NCI-H748 (cell line): ENCODE data around the gene RCHY1.
A peak's percentile ranks its signal among the peaks of the same experiment; 100 is the strongest.
"Not testable (repeated sequence)": the region's sequence is repeated elsewhere in the genome, so short reads cannot be mapped to it uniquely, and the experiment has no call there.

Source experiments
- DNase-seq: peaks from one replicate; lab custom pipeline; 2025; ENCODE audit not compliant: unreplicated experiment; lab: John Stamatoyannopoulos, UW

RCHY1 gene

GRCh38 chr4:75514131-75514948 lies at the start of gene RCHY1, which contains the start of gene THAP6:
Gene RCHY1, minus strand, starts transcription at chr4:75514403. Its CDS starts 117 bp downstream, at chr4:75514286.
Gene THAP6, plus strand, starts transcription at chr4:75514473. Its CDS starts 980 bp downstream, at chr4:75515453.
- DNase-seq, result peak; percentile 97

- DNase-seq, result no peak
These were observed 47.6 kb upstream of the RCHY1 start for GRCh38 chr4:75561789-75562188.

- no peak for DNase-seq
These were observed 43.5 kb upstream of the RCHY1 start for GRCh38 chr4:75557696-75558095.

DNA sequence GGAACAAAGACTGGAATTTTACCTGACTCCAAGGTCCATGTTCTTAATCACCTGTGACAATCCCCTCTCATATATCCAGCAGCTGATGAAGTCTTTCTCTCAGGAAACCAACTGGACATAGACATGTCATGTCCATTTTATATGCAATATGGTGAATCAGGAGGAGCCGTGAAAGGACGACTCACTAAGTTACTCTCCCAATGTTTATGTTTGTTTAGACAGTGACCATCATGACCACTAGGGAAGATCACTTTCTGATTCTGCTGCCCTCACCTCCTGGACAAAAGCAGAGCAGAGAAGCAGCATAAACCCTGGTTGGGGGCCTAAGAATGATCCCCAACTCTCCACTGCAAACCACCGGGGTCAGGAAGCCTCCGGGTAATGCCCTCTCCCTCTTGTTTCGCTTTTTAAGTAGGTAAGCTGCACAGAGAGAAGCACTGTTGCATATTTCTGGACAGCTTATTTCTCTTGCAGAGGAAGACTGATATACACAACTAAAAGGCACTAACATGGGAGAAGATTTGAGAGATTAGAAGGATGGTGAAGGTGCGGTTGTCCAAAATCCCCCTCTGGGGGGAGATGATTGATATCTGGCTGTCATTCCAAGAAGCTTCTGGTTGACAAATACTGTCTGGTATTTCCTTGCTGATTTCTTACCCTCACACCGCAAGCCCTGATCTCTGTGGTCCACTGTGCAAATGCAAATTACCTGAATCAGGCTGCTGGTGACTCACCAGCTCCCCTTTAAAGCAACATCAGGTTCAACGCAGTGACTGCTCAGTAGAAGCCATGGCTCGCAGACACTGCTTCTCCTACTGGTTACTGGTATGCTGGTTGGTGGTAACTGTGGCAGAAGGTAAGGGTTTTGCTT lies 41.3 kb upstream of the RCHY1 start, which contains the start of gene ODAPH:
TSS of gene ODAPH (plus strand) at position 773 of the 871 bp plus-strand sequence. CDS start at position 790, 17 bp downstream.
- DNase-seq, result no peak

GRCh38 chr4:75552452-75552851 lies 38.2 kb upstream of the RCHY1 start:
- no peak for DNase-seq

DNA sequence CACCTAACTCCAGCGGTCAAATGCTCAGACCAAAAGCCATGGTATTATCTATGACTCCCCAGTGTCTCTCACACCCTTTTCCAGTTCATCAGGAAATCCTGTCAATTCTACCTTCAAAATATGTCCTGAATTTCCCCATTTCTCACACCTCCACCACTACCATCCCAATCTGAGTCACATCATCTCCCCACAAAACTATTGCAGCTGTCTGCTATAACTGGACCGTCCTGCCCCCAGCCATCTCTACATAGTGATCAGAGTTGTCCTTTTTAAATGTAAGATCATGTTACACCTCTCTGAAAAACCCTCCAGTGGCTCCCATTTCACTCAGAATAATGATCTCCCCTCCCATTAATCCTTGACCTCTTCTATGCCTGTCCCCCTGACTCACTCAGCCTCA lies 34.8 kb upstream of the RCHY1 start:
- no peak for DNase-seq

- DNase-seq, result peak; percentile 14
These were observed 33.6 kb upstream of the RCHY1 start for GRCh38 chr4:75547647-75548387.

DNA sequence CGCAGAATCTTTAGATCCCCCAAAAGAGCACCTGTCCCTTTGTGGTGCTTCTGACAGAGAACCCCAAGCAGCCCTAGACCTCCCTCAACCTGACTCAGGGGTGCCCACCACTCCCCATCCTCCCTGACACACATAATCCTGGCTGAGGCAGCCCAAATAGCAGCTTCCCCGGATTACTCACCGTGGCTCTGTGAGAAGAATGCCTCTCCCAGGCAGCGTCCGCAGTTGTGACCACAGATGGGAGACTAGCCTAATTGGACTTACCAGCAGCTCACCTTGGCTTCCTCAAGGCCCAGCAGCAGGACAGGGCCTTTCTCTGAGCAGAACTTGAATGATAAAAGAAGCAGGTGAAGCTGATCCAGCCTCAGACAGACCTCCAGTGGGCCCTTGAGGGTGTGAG lies 31.3 kb upstream of the RCHY1 start:
- no peak for DNase-seq

- no peak for DNase-seq
These were observed 30.7 kb upstream of the RCHY1 start for GRCh38 chr4:75544870-75545269.

DNA sequence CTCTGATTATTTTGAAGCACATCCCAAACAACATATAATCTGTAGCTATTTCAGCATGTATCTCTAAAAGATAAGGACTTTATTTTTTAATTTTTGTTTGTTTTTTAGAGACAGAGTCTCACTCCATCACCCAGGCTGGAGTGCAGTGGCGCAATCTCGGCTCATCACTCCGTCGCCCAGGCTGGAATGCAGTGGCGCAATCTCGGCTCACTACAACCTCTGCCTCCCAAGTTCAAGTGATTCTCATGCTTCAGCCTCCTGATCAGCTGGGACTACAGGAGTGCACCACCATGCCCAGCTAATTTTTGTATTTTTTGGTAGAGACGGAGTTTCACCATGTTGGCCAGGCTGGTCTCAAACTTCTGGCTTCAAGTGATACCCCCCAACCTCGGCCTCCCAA lies 30.0 kb upstream of the RCHY1 start:
- DNase-seq, result not testable (repeated sequence)

DNA sequence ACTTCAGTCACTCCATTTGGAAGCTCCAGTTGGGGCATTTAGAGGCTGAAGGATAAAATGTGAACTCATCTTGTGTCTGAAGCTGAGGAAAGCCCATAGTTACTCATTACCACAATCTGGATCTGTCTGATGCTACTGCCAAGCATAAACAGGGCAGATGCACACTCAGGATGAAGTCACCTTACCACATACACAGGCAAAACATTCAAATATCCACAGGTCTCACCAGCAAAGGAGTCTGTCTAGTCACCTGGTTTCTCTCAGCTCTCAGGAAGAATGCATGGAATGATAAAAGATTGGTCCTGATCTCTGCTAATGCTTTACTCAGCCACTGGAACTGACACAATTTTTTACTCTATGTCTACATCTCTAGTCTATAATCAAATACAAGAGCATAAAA lies 28.6 kb upstream of the RCHY1 start:
- no peak for DNase-seq

DNA sequence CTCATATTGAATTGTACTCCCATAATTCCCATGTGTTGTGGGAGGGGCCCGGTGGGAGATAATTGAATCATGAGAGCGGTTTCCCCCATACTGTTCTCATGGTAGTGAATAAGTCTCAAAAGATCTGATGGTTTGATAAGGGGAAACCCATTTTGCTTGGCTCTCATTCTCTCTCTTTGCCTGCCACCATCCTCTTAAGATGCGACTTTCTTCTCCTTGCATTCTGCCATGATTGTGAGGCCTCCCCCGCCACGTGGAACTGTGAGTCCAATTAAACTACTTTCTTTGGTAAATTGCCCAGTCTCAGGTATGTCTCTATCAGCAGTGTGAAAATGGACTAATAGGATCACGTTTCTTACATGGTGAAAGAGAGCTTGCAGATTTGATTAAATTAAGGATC lies 23.1 kb upstream of the RCHY1 start:
- DNase-seq, result not testable (repeated sequence)

DNA sequence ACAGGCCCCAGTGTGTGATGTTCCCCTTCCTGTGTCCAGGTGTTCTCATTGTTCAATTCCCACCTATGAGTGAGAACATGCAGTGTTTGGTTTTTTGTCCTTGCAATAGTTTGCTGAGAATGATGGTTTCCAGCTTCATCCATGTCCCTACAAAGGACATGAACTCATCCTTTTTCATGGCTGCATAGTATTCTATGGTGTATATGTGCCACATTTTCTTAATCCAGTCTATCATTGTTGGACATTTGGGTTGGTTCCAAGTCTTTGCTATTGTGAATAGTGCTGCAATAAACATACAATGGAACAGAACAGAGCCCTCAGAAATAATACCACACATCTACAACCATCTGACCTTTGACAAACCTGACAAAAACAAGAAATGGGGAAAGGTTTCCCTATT lies 19.7 kb upstream of the RCHY1 start:
- DNase-seq, result not testable (repeated sequence)

GRCh38 chr4:75533339-75533887 lies 19.2 kb upstream of the RCHY1 start:
- not testable (repeated sequence) for DNase-seq

- not testable (repeated sequence) for DNase-seq
These were observed 17.4 kb upstream of the RCHY1 start for GRCh38 chr4:75531536-75532143.

DNA sequence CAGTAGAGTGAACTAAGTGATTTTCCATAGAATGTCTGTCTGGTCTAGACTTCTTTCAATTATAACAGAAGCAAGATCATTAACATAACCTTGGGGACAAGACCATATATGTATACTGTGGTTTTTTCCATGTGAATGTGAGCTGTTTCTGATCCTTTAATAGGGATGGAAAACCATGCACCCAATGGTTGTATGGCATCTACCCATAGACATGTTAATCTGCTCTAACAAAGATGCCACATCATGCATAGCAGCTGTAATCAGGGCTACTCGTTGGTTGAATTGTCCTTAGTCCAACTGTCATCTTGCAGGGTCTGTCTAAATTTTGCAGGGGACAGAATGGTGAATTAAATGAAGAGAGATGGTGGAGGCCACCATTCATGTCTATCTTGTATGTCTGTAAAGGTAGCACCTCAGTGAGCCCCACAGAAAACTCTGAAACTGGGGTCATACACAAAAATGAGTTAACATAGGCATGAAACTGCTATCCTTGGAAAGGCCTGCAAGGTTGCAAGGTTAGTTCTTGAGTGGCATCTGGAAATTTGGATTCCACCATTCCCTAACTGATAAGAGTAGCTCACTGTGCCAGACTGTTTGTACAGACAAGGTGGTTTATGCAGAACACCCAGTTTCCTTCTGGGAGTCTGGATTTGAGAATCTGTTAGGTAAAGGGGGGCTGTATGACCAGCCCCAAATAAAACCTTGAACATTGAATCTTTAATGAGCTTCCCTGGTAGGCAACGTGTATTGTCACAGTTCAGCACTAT lies 16.5 kb upstream of the RCHY1 start:
- DNase-seq, result no peak

- DNase-seq, result no peak
These were observed 13.3 kb upstream of the RCHY1 start for GRCh38 chr4:75527482-75527881.

GRCh38 chr4:75525910-75526309 lies 11.7 kb upstream of the RCHY1 start:
- DNase-seq, result no peak

DNA sequence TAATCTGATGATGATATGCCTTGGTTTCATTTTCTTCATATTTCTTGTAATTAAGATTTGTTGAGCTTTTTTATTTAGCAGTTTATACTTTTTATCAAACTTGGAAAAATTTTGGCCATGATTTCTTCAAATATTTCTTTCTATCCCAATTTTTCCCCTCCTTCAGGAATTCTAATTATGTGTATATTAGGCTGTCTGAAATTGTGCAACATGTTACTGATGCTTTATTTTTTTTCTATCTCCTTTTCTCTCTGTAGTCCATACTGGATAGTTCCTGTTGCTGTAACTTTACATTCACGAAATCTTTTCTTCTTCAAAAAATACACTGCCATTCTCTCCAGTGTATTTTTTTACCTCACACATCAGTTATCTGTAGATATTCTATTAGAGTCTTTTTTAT lies 10.9 kb upstream of the RCHY1 start:
- DNase-seq, result no peak

DNA sequence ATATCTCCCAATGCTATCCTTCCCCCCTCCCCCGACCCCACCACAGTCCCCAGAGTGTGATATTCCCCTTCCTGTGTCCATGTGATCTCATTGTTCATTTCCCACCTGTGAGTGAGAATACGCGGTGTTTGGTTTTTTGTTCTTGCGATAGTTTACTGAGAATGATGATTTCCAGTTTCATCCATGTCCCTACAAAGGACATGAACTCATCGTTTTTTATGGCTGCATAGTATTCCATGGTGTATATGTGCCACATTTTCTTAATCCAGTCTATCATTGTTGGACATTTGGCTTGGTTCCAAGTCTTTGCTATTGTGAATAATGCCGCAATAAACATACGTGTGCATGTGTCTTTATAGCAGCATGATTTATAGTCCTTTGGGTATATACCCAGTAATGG lies 5.2 kb upstream of the RCHY1 start:
- not testable (repeated sequence) for DNase-seq
